Heart right ventricle (tissue), 16 donors: ENCODE data around the gene DAPP1. TPM values are rescaled to one million over a fixed set of nuclear protein-coding genes. Genes with fewer than 3 reads are reported as not detected.

Experiments
- ATAC-seq, 8 donors: fragments of 200-7000 bp; cut with Tn5 transposase; one replicate each; pipeline ENCODE4 v1.9.1; 2020; ENCODE audit warnings: mild to moderate bottlenecking in 8 of 8, moderate library complexity in 8 of 8, moderate number of reproducible peaks in 1 of 8
- DNase-seq, 2 donors: peaks; one replicate each; pipeline ENCODE4 v3.0.0-alpha.2; 2020
- H3K27ac ChIP-seq, 10 donors: fragments of 200-600 bp; sonication (generic) in 2 of 10; one replicate each; pipeline versions ENCODE4 v1.5.0 to v1.8.0; 2020 to 2022; ENCODE audit warnings: mild to moderate bottlenecking in 3 of 10
- H3K27me3 ChIP-seq, 7 donors: fragments of 200-600 bp; one replicate each; pipeline ENCODE4 v1.8.0; 2021 to 2022; ENCODE audit warnings: mild to moderate bottlenecking in 2 of 7
- H3K36me3 ChIP-seq, 9 donors: fragments of 200-600 bp; sonication (generic) in 1 of 9; one replicate each; pipeline versions ENCODE4 v1.5.0 to v1.8.0; 2020 to 2022; ENCODE audit warnings: mild to moderate bottlenecking in 2 of 9
- H3K4me1 ChIP-seq, 9 donors: fragments of 200-600 bp; sonication (generic) in 1 of 9; one replicate each; pipeline versions ENCODE4 v1.5.0 to v1.8.0; 2020 to 2022; ENCODE audit warnings: mild to moderate bottlenecking in 4 of 9
- H3K4me3 ChIP-seq, 10 donors: fragments of 200-600 bp; sonication (generic) in 2 of 10; one replicate each; pipeline versions ENCODE4 v1.5.0 to v1.8.0; 2020 to 2022; ENCODE audit warnings: mild to moderate bottlenecking in 7 of 10, moderate library complexity in 2 of 10
- H3K9me3 ChIP-seq, 11 donors: fragments of 200-600 bp in 10 of 11; sonication (generic) in 2 of 11; one replicate each; pipeline versions ENCODE4 v1.5.0 to v1.8.0; 2013 to 2022; ENCODE audit warnings: mild to moderate bottlenecking in 2 of 11, control low read depth in 1 of 11, moderate library complexity in 1 of 11
- CTCF ChIP-seq, 9 donors: fragments of 200-600 bp; sonication (generic) in 2 of 9; IDR thresholded peaks; one replicate each; pipeline versions ENCODE4 v1.5.0 to v1.8.0; 2021 to 2022; ENCODE audit warnings: antibody characterized with exemption in 9 of 9, mild to moderate bottlenecking in 5 of 9, moderate library complexity in 1 of 9
- WGBS, 2 donors: extraction: QIAGEN DNeasy Blood & Tissue Kit; methylation state at CpG; one replicate each; pipeline ENCODE4 v1.1.7; 2013; ENCODE audit warnings: inconsistent platforms in 1 of 2; 5-methylcytosine and 5-hydroxymethylcytosine counted together
- intact Hi-C, 10 donors: fragments of 100-400 bp; cut with DNase I; formaldehyde crosslinking; loops; one replicate each; pipeline versions ENCODE4 v1.11.1 to v1.14.2; 2022
- polyA plus RNA-seq, 2 donors: library from polyadenylated mRNA; stranded (reverse); fragments of 200-250 nt; gene quantifications; one replicate each; pipeline ENCODE4 v1.2.3, GENCODE V29; 2013
- total RNA-seq, 10 donors: library from RNA; stranded (reverse); fragmentation: NEBNext Ultra II Directional in 3 of 10; extraction: Animal tissue kit (Norgen Biotek cat#: 25700) in 3 of 10; gene quantifications; one replicate each; pipeline versions ENCODE4 v1.2.1 to v1.2.4, GENCODE V29; 2021 to 2023
- donor health status: Arrhythmogenic right ventricular cardiomyopathy.
- donor health status: ischemic (EF 13 %, LVEDD 7.1; RV severe dilation, severe dysfunction).
- donor health status: healthy with polysubstance abuse.
- donor health status: DM: no; HTN: yes; CAD: no.
- donor health status: DM: no; HTN: no; CAD: no.
- donor health status: ischemic (EF 25% LVEDD 6.9; RV normal size, moderate dysfunction).
- donor health status: ischemic (EF 25% LVEDD 5.7; RV mildly dilated, moderate dysfunction).
- donor health status: healthy.
- donor health status: DM: yes; HTN: yes; CAD: no.
- donor health status: Ischemic cardiomyopathy.
- donor health status: ischemic (EF 35%, LVEDD 5.7; RV mildly dilated, moderate dysfunction).
- donor health status: nonischemic (EF 11% LVEDD 7.7; RV severe dilation, severe dysfunction).
- donor health status: DM: yes; HTN: yes; CAD: no.
- donor health status: PGD.
- donor health status: ischemic (EF 29% LVEDD 5.4; RV normal size, mild dysfunction).
- donor health status: nonischemic (EF 23%, LVEDD 6.1; RV moderate dilation, normal function).

The DAPP1 gene
- total and polyA plus RNA-seq, 12 donors, result 0.16 to 5.4 (median 0.34) TPM; not detected in 1

DNA sequence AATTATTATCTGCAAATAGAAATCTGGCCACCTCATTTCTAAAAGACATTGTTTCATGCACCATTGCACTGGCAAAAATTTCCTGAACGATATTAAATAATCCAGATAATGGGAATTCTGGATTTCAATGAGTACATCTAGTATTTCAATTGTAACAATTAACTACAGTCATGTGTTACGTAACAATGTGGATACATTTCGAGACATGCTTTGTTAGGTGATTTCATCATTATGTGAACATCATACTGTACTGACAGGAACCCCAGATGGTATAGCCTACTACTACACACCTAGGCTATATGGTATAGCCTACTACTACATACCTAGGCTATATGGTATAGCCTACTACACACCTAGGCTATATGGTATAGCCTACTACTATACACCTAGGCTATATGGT, 62.8 kb downstream of the DAPP1 start:
- DNase-seq, result no peak
- Histone ChIP-seq H3K9me3 (no peaks in the 10 kb centered on the region), H3K36me3 (peaks cover 0 to 79% (median 36%) of the 10 kb centered on the region in 9 donors), H3K4me3 (no peak overlapping the region), H3K27me3 (no peaks in the 10 kb centered on the region), H3K4me1 (no peaks in the 10 kb centered on the region), H3K27ac (no peak overlapping the region)
- 91 to 93% methylated on average over 3 of the region's 3 CpGs for WGBS, 2 donors
- ATAC-seq, result no peak
- no peak for TF ChIP-seq CTCF (IDR thresholded peaks at IDR 0.05)
- intact Hi-C loops, result loop anchor here in 2 of 10 donors (10.0 kb wide), 2 partner anchors 65 to 325 kb away; partner anchors contain the start of gene DAPP1 (in 1 of the 2)

DNA sequence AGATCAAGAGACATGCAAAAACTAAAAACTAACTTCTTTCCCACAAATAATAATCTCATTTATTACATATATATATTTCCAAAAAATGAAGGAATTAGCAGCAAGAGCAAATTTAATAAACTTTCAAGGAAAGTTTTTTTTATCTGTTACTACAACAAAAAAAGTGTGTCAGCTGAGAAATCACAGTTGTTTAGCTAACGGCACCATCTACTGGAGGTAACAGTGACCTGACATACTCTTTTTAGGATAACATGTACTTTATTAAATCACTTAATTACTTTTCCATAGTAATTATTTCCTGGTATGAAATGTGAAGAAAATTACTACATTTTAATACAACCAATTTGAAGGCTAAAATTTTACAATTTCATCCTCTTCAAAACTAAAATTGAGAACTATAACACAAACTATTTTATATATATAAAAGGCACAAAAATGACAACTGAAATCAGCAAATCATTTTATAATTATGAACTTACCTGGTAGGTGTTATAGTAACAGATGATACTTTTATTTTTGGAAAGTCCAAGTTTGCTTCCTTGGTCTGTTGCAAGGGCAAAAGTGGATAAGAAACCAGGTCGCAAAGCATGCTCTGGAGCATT, 68.5 kb downstream of the DAPP1 start:
- TF ChIP-seq CTCF (IDR thresholded peaks at IDR 0.05), result peak in 8 of 9 donors; percentile 26 to 60 (median 51)
- DNase-seq (no peak), ATAC-seq (no peak)
- no peaks in the 10 kb centered on the region for H3K27me3 ChIP-seq
- intact Hi-C loops, result loop anchor here in 6 of 10 donors (5.0 to 10.0 kb wide), 5 partner anchors 62 to 323 kb away; partner anchors contain the start of genes TRMT10A (in 3 of the 6), DAPP1 (in 2 of the 6) and DNAJB14 (in 1 of the 6)
- no peak overlapping the region for H3K4me3 ChIP-seq
- H3K27ac ChIP-seq, result no peak overlapping the region
- 65 to 70% methylated on average over 2 of the region's 2 CpGs for WGBS, 2 donors
- no peaks in the 10 kb centered on the region for H3K9me3 ChIP-seq
- H3K4me1 ChIP-seq, result peaks cover 0 to 23% (median 7%) of the 10 kb centered on the region in 9 donors
- H3K36me3 ChIP-seq, result peaks cover 0 to 85% (median 25%) of the 10 kb centered on the region in 9 donors

DNA sequence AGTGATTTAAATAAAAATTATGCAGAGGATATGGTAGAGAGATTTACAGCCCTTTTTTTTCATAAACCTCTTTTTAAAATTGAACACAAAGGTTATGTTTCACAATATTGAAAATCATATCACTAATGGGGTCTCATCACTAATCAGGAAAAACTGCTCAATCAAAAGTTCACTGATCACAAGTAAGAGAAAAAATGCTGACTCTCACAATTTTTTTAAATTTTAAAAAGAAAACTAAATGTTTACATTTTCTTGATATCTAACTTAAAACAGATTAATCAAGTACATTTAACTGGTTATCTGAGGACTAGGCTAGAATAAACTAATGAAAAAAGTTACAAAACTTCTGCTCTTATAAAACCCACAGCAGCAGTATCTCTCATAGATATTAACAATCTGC, 69.1 kb downstream of the DAPP1 start:
- DNase-seq (no peak), ATAC-seq (no peak)
- peaks cover 0 to 28% (median 11%) of the 10 kb centered on the region in 9 donors for H3K4me1 ChIP-seq
- TF ChIP-seq CTCF (IDR thresholded peaks at IDR 0.05), result no peak
- no peak overlapping the region for H3K27ac ChIP-seq
- no peak overlapping the region for H3K4me3 ChIP-seq
- peaks cover 0 to 81% (median 21%) of the 10 kb centered on the region in 9 donors for H3K36me3 ChIP-seq
- intact Hi-C loops, result loop anchor here in 6 of 10 donors (5.0 to 10.0 kb wide), 5 partner anchors 62 to 323 kb away; partner anchors contain the start of genes TRMT10A (in 3 of the 6), DAPP1 (in 2 of the 6) and DNAJB14 (in 1 of the 6)
- no peaks in the 10 kb centered on the region for H3K9me3 ChIP-seq
- no peaks in the 10 kb centered on the region for H3K27me3 ChIP-seq

- peaks cover 0 to 32% (median 12%) of the 10 kb centered on the region in 9 donors for H3K4me1 ChIP-seq
- no peak overlapping the region for H3K27ac ChIP-seq
- H3K36me3 ChIP-seq, result peaks cover 0 to 79% (median 18%) of the 10 kb centered on the region in 9 donors
- no peaks in the 10 kb centered on the region for H3K27me3 ChIP-seq
- no peak for TF ChIP-seq CTCF (IDR thresholded peaks at IDR 0.05)
- H3K9me3 ChIP-seq, result no peaks in the 10 kb centered on the region
- WGBS, 2 donors, result 84 to 88% methylated on average over 4 of the region's 4 CpGs
- ATAC-seq (no peak), DNase-seq (no peak)
- intact Hi-C loops, result loop anchor here in 6 of 10 donors (5.0 to 10.0 kb wide), 5 partner anchors 61 to 324 kb away; partner anchors contain the start of genes TRMT10A (in 3 of the 6), DAPP1 (in 2 of the 6) and DNAJB14 (in 1 of the 6)
- H3K4me3 ChIP-seq, result no peak overlapping the region
Measured at GRCh38 chr4:99886146-99886545, 69.5 kb downstream of the DAPP1 start.
